ENCODE data around the gene SMU1. TPM values are rescaled to one million over a fixed set of nuclear protein-coding genes. Genes with fewer than 3 reads are reported as not detected.
A peak's percentile ranks its signal among the peaks of the same experiment; 100 is the strongest.

The SMU1 gene
- 27.5 and 28.1 TPM in 2 replicates for total RNA-seq (2014; rRNA removed; shearing (Covaris generic))

DNA sequence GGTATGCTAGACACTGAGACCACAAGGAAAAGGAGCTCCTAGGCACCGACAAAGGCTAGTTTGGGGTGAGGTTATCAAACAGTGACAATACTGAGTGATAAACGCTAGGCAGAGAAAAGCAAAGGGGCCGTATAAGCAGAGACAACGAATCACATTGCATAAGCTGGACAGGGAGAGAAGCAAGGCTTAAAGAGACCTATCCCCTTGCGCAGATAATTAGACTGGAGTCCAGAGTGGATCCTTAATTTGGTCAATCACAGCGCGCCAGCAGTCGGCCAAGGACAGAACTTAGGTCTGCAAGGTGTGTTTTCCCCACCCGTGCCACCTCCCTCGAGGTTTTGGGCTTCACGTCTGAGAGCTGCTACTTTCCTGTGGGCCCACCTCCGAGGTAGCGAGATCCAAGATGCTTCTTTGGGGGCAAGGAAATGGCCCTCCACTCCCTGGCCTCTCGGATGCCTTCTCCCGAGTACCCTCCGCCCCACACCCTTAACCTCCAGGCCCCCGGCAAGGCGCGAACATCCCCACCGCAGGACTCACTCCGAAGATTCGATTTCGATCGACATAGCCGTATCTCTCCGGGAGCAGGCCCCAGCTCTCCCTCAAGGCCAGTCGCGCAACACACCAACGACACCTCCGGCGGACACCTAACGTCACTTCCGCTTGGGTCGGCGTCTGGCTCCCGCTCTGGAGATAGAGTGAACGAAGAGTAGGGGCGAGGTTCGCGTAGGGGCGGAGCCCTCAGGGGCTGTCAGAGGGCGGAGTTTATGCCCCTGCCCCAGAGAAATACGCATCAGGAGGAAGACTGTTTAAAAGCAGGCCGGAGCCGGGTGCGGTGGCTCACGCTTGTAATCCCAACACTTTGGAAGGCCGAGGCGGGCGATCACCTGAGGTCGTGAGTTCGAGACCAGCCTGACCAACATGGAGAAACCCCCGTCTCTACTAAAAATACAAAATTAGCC lies at the start of gene SMU1:
SMU1 (minus strand) TSS at position 629 of the 959 bp plus-strand sequence; CDS start at position 563, 66 bp downstream.
- peak; percentile 96 for DNase-seq (ENCODE audit: low read depth)

DNA sequence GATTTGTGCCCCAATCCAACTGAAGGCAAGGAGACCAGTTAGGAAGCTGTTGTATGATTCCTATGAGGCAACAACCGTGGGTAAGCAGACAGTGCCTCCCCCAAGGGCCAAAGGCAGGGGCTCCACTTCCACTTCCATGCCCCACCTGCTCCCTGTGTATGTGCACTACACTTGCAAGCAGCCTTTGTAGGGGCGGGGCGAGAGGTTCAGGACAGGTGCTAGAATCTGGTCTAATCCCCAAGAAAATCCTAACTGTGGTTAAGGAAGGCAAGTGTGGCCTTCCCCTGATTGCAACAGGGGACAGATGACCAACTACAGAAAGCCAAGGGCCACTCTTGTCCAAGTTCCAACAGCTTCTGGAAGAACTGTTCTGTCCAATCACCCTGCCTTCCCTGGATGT lies 49.0 kb upstream of the SMU1 start:
- DNase-seq (ENCODE audit: low read depth): no peak

DNA sequence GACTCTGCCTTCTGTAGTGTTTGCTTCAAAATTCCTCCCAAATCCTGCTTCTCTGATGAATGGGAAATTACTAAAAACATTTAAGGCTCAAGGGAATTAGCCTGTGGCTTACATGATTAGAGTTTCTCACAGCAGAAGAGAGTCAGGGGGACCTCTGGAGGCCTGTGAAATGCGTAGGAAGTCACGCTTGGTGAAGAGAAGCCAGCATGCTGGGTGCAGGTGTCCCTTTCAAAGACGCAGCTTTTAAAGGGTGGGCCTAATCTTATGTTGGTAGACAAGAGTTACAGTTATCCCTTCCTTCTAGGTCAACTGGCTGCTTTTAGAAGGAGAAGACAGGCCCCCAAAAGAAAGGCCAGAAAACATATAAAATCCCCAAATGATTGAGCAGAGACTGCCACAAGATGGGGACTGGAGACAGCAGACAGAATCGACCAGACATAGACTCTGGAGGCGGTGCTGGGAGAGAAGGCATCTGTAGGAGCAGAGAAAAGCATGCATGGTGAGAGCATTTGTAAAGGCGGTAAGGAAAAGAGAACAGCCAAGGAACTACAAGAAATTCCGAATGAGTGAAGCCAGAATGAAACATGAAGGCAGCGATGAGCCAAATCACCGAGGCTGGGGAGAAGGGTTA lies 48.4 kb upstream of the SMU1 start:
- no peak for DNase-seq (ENCODE audit: low read depth)

DNA sequence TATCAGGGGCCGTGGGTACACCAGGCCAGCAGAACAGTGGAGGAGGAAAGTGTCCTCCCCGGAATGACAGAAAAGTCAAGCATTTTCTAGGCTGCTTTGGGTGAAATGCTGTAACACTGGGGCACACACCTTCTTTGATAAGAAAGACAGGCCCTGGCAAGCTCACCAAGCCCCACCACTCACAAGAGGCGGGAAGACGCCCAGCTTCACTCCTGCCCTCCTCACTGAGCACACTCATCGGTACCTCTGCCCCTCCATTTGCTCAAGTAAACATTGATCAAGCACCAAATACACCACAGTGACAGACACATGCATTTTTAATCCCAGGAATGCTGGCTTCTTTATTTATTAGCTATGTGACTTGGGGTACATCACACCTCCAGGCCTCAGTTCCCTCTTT lies 47.6 kb upstream of the SMU1 start:
- DNase-seq (ENCODE audit: low read depth): no peak

DNA sequence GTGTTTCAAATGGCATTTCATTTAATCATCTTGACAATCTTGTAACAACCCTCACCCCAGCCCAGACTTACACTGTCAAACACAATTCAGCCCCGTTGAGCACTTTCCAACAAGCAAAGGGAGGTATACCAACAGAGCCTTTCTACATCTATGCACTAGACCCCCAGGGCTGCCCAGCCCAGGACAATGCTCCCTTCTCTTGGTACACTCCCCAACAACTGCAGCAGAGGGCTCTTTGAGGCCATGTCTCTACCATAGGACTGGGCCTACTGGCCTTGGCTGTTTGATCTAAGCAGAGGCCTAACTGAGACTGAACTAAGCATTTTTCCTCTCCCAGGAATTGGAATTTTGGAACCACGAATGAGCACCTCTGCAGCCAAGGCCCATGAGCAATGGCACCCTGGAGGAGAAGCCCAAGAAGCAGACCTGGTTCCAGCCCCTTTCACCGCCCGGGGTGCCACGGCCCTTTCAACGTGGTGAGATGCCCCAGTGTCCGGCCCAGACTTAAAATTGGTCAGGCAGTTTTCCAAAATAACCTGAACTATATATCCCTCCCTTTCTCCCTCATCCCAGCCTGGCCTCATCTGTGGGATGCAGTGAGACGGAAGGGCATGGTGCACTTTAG lies 47.0 kb upstream of the SMU1 start:
- DNase-seq (ENCODE audit: low read depth): no peak

DNA sequence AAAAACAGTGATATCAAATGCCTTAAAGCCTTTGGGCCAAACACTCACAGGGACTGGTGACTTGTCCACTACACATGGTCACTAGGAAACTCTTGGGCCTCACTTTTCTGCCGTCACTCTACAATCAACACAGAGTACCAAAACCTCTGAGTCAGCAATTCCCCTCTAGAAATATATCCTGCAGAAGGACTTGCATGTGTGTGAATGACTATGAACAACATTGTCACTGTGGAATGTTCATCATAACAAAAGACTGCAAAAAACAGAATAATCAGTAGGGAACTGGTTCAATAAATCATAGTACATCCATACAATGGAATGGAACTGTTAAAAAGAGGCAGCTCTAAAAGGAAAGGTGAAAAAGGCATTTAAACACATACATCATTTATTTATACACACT lies 44.1 kb upstream of the SMU1 start:
- no peak for DNase-seq (ENCODE audit: low read depth)

DNA sequence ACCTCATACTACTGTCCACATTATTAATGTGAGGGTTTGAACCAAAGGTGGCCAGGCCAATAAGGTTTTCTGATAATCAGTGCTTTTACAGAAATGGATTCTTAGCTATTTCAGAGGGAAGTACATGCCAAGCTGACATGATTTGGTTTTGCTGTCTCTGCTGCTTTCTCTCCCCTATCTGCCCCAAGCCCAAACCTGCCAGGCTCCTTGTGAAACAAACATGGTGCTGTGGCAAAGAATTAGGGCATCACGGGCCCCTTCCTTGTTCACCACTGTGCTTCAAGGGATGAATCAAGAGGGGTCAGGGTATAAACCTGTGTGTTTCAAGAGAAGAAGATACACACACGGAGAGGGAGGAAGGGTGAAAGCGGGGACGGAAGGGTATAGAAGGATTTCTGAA lies 41.3 kb upstream of the SMU1 start:
- no peak for DNase-seq (ENCODE audit: low read depth)

DNA sequence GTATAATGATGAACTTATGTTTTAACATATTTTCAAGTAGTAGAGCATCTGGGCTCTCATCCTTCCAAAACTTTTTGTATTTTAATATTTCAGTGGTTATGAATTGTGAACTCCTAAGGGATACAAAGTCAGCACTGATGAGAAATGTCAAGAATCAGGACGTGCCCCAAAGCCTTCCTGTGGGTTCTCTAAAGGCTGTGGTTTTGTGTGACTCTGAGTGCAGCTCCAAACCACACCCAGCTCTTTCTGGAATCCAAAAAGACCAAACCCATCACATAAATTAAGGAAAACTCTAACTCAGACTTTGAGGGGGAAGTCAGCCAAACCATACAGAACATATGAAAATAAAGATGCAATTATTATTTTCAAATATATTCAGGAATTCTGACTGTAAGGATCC lies 40.8 kb upstream of the SMU1 start:
- DNase-seq (ENCODE audit: low read depth): peak; percentile 76

DNA sequence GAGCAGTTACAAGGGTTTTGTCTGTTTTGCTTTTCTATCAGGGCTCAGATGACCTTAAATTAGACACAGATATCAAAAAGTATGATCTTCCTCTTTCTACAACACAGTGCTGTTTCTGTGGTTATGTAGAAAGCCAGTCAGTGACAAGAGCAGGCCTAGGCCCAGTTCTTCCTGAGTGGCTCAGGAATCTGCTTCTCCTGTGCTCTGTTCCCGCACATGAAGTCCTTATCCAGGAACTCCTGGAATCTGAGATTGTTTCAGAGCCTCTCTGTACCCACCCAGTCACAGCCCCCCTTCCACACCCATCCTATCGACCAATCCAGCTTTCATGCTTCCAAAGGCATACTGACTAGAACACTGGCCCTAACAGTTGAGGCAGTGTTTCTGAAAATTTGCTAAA lies 40.4 kb upstream of the SMU1 start:
- no peak for DNase-seq (ENCODE audit: low read depth)

DNA sequence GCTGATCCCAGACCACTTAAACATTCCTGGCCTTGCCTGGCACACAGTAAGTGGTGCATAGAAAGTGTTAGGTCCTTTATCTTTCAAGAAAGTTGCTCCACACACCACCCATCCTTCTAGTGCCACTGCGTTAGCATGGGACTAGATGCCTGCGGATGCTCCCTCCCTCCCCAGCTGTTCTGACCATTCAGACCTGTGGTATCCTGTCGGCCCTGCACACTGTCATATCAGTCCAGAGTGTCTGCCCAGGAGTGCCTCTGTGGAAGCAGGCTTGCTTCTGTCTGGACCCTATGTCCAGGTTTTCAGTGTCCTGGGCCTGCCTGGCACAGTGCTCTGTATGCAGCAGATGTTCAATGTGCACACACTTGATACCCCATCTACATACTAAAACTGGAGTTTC lies 38.3 kb upstream of the SMU1 start:
- DNase-seq (ENCODE audit: low read depth): no peak

DNA sequence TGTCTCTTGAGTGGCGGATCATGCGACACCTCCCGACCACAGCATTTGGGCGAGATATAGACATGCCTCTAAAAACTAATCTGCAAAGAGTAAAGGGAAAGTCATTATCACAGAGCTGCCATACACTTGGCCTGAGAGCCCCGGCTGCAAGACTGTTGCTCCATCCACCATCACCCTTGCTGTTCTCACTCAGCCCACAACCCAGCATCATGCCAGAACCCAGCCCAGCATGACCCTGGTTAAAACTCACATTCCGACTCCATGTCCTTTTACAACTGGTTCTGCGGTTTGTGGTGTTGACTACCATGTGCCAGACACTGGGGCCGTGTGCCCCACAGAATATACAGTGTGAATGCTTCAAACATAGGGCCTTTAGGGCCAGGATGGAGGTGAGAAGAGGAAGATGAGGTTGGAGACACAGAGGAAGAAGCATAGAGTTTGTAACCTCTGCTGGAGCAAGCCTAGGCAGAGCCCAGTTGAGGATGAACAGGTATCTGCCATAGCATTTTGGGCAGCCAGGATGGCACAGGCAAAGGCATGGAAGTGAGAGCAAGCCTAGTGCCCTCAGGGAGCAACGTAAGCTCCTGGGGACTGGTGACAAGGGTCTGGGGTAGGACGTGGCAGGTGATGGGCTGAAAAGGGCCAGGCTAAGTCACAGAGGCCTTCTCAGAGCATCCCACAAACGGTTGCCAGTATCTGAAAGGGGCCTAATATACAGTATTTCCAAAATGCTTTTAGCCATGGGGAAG lies 37.5 kb upstream of the SMU1 start:
- no peak for DNase-seq (ENCODE audit: low read depth)

DNA sequence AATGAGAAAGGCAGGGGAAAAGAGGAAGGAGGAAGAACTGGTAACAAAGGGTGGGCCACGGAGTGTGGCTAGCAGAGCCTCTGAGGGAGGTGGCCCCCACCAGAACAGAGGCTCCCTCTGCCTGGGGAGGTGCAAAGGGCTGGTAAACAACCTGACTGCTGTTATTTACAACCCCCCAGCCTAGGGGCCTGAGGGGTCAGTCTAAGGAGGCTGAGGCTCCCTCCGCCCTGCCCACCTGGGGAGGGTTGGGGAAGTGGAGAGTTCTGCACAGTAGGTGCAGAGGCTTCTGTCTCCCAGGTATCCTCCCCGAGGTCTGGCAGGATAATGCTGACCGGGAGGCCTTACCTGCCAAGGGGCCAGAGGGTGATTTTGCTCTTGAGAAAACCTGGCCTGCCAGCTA lies 35.6 kb upstream of the SMU1 start:
- no peak for DNase-seq (ENCODE audit: low read depth)

DNA sequence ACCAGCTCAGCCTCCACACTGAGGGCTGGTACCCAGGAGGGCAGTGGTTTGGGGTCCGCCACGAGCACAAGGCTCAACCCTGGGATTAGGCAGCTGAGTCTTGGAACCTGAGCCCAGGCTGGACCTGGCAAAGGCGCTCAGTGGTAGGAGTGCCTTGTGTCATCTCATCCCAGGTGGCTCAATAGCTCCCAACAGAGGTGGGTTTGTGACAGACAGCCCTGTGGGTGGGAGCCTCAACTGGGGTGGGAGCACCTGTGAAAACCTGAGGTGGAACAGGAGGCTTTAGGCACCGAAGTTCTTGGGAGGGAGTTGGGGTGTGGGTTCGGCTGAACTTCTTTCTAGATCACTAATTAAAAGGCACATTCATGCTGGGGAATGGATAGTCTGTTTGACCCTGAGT lies 35.2 kb upstream of the SMU1 start:
- no peak for DNase-seq (ENCODE audit: low read depth)

DNA sequence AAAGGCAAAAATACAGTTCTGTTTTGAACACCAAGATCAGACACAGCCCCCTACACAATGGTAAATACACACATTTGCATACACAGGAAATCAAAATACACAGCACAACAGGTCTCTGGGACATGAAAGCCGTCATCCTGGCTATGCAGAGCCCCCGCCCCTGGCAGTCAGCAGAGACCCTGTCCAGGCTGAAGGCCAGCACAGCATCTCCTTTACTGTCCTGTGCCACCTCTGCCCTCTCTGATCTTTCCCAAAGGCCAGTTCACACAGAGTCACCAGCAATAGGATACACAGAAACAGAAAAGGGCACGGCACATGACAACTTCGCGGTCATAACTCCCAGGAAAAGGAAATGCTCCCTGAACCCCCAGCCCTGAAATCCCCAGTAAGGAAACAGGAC lies 34.2 kb upstream of the SMU1 start:
- no peak for DNase-seq (ENCODE audit: low read depth)

DNA sequence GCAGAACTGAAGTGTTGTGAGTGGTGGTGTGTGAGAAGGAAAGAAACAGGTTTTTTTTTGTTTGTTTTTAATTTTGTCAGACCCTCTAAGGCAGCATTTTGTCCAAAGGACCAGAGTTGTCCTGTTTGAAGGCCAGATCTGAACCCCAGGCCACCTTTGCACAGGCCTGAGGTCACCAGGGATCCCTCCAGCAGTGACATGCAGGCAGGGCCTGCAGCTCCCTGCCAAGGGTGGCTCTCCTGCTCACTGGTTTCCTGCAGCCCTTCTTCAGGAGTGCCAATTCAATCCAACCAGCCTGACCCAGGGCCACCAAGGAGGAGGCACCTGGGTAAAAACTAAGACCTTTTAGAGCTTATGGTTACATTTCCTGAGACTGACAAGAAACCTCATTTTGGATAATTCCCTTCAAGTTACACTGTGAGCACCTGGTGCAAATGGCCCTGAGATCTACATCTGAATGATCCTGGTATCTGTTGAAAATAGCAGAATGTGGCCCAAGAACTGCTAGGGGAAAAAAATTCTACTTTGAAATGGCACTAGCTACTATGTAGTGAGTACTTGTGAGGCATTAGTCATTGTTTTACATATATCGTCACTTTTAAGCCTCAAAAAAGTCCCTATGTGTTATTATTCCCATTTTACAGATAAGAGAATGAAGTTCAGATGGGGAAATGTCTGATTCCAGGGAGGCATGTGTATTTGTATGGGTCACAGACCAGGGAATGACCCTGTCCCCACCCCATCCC lies 33.5 kb upstream of the SMU1 start:
- DNase-seq (ENCODE audit: low read depth): no peak

DNA sequence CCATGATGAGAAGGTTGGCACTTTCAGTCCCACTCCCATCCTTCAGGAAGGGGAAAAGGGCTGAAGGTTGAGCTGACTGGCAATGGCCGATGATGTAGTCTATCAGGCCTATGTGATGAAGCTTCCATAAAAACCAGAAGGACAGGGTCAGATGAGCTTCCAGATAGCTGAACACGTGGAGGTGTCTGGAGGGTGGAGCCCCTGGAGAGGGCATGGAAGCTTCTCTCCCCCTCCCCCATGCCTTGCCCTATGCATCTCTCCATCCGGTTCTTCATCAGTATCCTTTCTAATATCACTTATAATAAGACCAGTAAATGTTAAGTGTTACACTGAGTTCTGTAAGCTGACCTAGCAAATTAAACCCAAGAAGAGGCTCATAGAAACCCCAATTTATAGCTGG lies 32.6 kb upstream of the SMU1 start:
- DNase-seq (ENCODE audit: low read depth): no peak

DNA sequence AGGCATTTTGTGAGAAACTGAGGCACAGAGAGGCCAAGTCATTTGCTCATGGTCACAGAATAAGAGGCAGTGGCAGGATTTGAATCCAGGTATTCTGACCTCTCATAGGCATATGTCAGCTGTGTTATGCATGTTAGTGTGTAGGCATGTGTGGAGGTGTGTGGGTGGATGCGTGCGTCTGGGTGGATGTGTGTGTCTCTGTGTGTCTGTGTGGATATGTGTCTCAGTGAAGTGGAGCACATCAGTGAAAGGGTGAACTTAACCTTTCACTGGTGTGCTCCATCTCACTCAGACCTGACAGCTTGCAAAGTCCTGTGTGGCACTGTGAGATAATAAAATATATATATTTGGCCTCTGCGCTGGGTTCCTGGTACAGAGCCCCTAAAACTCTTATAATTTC lies 32.0 kb upstream of the SMU1 start:
- DNase-seq (ENCODE audit: low read depth): no peak

DNA sequence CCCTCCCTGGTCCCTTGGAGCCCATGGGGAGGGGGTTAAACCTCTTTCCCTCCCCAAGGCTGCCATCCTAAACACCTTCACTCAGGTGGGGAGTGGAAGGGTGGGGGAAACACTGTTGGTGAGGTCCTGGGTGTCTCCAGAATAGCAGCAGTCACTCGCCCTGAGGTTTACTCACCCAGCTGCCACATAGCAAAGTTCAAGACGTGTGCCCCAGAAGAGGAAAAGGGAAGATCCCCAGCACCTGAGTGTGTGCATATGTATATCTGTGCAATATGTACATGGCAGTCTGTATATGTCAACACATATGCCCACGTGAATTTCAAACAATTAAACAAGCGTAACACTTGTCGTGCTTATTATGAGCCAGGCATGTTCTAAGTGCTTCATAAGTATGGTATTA lies 31.3 kb upstream of the SMU1 start:
- no peak for DNase-seq (ENCODE audit: low read depth)

DNA sequence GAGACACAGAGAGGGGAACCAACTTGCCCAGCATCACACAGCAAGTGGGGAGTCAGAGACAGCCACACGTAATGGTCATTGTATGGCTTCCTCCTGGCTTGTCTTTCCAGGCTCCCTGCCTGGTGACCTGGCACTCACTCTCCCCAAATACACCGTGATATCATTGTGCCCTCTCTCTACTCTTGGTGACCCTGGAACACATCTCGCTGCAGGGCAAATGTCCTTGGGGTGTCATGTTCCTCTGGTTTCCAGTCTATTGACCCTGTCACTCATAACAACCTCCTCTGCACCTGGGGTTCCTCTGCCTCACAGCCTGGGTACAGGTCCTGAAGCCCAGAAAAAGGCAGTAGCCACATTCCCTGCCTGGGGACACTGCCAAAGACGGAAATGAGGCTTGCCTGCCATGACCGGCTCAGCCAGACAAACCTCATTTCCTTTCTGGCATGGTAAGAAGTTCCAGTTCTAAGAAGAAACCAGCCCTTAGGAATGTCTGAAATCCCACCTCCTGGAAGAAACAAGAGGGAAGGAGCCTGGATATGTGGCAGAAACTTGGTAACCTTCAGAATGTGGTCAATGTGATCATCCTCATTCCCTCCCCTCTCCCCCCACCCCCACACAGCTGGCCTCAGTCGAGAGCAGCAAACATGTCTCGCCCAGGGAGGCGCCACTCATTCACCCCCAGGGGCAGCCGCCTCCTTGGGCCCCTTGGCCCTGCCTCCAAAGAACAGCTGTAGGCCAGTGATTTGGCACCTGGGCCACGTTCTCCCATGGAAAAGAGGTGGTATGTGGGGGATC lies 30.6 kb upstream of the SMU1 start:
- DNase-seq (ENCODE audit: low read depth): peak; percentile 96

DNA sequence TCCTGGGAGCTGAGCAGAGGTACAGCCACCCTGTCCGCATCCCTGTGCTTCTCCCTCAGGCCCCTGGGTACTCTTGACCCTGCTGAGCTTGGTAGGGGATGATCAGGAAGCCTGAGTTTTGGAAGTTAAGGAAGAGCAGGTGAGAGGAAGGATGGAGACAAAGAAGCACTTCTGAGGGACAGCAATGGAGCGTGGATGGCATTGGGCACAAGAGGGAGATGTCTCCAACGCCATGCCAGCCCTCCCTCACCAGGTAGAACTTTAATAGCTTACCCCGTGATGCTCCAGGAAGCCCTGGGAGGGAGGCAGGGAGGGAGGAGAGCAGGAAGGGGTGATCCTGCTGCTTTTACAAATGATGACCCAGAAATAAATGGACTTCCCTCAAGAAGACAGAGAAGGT lies 29.9 kb upstream of the SMU1 start:
- no peak for DNase-seq (ENCODE audit: low read depth)

DNA sequence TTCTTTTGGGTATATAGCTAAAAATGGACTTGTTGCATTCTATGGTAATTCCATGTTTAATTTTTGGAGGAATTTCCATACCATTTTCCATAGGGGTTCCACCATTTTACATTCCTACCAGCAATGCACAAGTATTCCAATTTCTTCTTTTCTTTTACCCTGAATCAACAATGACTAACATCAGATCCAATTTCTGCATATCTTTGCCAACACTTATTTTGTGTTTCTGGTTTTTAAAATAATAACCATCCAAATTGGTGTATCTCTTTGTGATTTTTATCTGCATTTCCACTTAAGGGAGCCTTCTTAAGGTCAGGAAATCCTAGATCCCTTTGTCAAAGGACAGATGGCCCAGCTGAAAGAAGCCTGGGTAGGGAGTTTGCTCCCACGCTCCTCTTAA lies 29.5 kb upstream of the SMU1 start:
- no peak for DNase-seq (ENCODE audit: low read depth)

Data from RPMI7951 (cell line).